ENCODE measurements around the gene OSBPL5. TPM values are rescaled to one million over a fixed set of nuclear protein-coding genes. Genes with fewer than 3 reads are reported as not detected.
A peak's percentile ranks its signal among the peaks of the same experiment; 100 is the strongest.

OSBPL5 gene
- total and polyA plus RNA-seq, 9 of the 15 experiments (the other 6 are each of a cell fraction or from before 2014, with no cell fraction given) = 0.06 to 14.8 (median 3.2) TPM

GRCh38 chr11:3139481-3140290 lies 25.4 kb downstream of the OSBPL5 start (continued):
- TF ChIP-seq BACH1 (tag; IDR thresholded peaks at IDR 0.05) = no peak
- no peak for TF ChIP-seq ZNF589 (CRISPR knock-in tag; IDR thresholded peaks at IDR 0.05; ENCODE audit: low read depth)
- no peak for TF ChIP-seq SMAD3 (CRISPR knock-in tag; conservative IDR thresholded peaks at IDR 0.05)
- TF ChIP-seq CHCHD3 (CRISPR knock-in tag; IDR thresholded peaks at IDR 0.05) = no peak
- no peak for TF ChIP-seq ZNF57 (CRISPR knock-in tag; IDR thresholded peaks at IDR 0.05)
- no peak for TF ChIP-seq COPS2 (conservative IDR thresholded peaks at IDR 0.05)

- H3K27ac ChIP-seq (ENCODE audit: extremely low read depth, low read depth, low read length) = no peak overlapping the region
- peaks cover 5% of the 10 kb centered on the region; the same call in 1 of the 2 replicates for H4K20me1 ChIP-seq (replicated peaks; ENCODE audit: control insufficient read depth, insufficient read depth, low read length)
- H3K36me3 ChIP-seq (ENCODE audit: control insufficient read depth, insufficient read depth, low read length) = no peaks in the 10 kb centered on the region
- H3K9me1 ChIP-seq (ENCODE audit: control insufficient read depth, insufficient read depth, low read length) = peaks cover 3% of the 10 kb centered on the region
- WGBS (ENCODE audit: insufficient coverage, low coverage, missing lambda C conversion rate) = 68% methylated on average over 7 of the region's 8 CpGs
- peak overlapping the region in 1 of 2 experiments; percentile 71; a peak in 2 of 4 replicates for H3K9ac ChIP-seq (ENCODE audit: insufficient read depth in 1 of 2, low read depth in 2 of 2, low read length in 2 of 2)
- in situ Hi-C loops (cut with MboI) = no loop called here
- no peak overlapping the region for H3K4me3 ChIP-seq
- H3K27me3 ChIP-seq (ENCODE audit: control insufficient read depth in 2 of 2, insufficient read depth in 2 of 2, low read length in 2 of 2) = no peaks in the 10 kb centered on the region
- H3K4me1 ChIP-seq (replicated peaks in 1 of 2; ENCODE audit: control insufficient read depth in 2 of 2, insufficient read depth in 2 of 2, low read length in 2 of 2) = peaks cover 0 to 68% of the 10 kb centered on the region in 2 experiments; a peak in 2 of 5 replicates
- ATAC-seq = no peak
- TF ChIP-seq ZNF282 (CRISPR knock-in tag; IDR thresholded peaks at IDR 0.05) = no peak
- DNase-seq (ENCODE audit: extremely low read depth in 1 of 4, low spot score in 3 of 4) = no peak
- H3K79me2 ChIP-seq (ENCODE audit: control insufficient read depth, insufficient read depth, low read length) = no peaks in the 10 kb centered on the region
- FAIRE-seq = no peak
- no peak overlapping the region for H2AFZ ChIP-seq (ENCODE audit: low read depth, low read length)
- no TSS peak for BruUV-seq (replicated peaks)
- H3K4me2 ChIP-seq (ENCODE audit: insufficient read depth, low read length) = no peak overlapping the region
- ChIA-PET POLR2A (interaction anchor here (0.6 to 1.4 kb wide), 2 partner anchors 10 to 692 kb away, joined by 3 to 8 read pairs; no protein-coding TSS in a partner anchor), CTCF (ENCODE audit: low intra/inter-chr PET ratio) (interaction anchor here (1.0 kb wide), 1 partner anchor 78 kb away, joined by 3 read pairs; no protein-coding TSS in a partner anchor)
- no peaks in the 10 kb centered on the region for H3K9me3 ChIP-seq (replicated peaks; ENCODE audit: control insufficient read depth, insufficient read depth, low read depth, low read length)
- intact Hi-C loops (cut with micrococcal nuclease) = no loop called here
These were observed 26.0 kb downstream of the OSBPL5 start for GRCh38 chr11:3139086-3139440.
